ENCODE results near the gene DLGAP1. TPM values are rescaled to one million over a fixed set of nuclear protein-coding genes. Genes with fewer than 3 reads are reported as not detected.

The DLGAP1 gene
- total RNA-seq, 1 experiment from 2014 or later = 0.39 TPM

GRCh38 chr18:4412286-4412685, 42.8 kb downstream of the DLGAP1 start:
- Histone ChIP-seq H3K9me2 (ENCODE audit: insufficient read depth) (no peaks in the 10 kb centered on the region), H3K27ac (ENCODE audit: low read depth, low read length) (no peak overlapping the region), H3K9ac (ENCODE audit: low read length) (no peak overlapping the region), H4K20me1 (ENCODE audit: insufficient read depth) (no peaks in the 10 kb centered on the region), H3K4me2 (ENCODE audit: low read length) (no peak overlapping the region), H3K4me1 (ENCODE audit: control insufficient read depth in 1 of 2, insufficient read depth in 2 of 2, low read length in 2 of 2) (no peaks in the 10 kb centered on the region), H3K79me2 (ENCODE audit: insufficient read depth, low read length) (no peaks in the 10 kb centered on the region), H3K9me3 (ENCODE audit: control insufficient read depth in 1 of 2, insufficient read depth in 1 of 2, low read depth in 1 of 2, low read length in 2 of 2) (peaks cover under 1 to 4% of the 10 kb centered on the region in 2 experiments; a peak in 2 of 4 replicates), H3K36me3 (ENCODE audit: control insufficient read depth in 1 of 2, insufficient read depth in 2 of 2, low read length in 2 of 2) (no peaks in the 10 kb centered on the region), H3K27me3 (ENCODE audit: insufficient read depth, low read length) (no peaks in the 10 kb centered on the region), H2AFZ (ENCODE audit: low read depth, low read length, poor library complexity, severe bottlenecking) (no peak overlapping the region), H3K4me3 (replicated peaks in 1 of 2; ENCODE audit: low read depth in 1 of 2, low read length in 2 of 2) (no peak overlapping the region)
- no peak for DNase-seq (ENCODE audit: low read depth, low spot score)
- TF ChIP-seq ZNF274 (IDR thresholded peaks at IDR 0.05; ENCODE audit: low read depth, low read length) = no peak
- TF ChIP-seq YY1 (IDR thresholded peaks at IDR 0.05; ENCODE audit: extremely low read depth, insufficient replicate concordance, low read depth, low read length) = no peak
- no peak for ATAC-seq
- BruUV-seq (replicated peaks) = no TSS peak
- ChIA-PET CTCF (no interaction called here), RAD21 (ENCODE audit: low non-redundant PET in 1 of 2, low total read pairs in 2 of 2, uncharacterized antibody in 2 of 2, unreplicated experiment in 2 of 2) (no interaction called here), POLR2A (no interaction called here)
- intact Hi-C loops (cut with micrococcal nuclease) = no loop called here

DNA sequence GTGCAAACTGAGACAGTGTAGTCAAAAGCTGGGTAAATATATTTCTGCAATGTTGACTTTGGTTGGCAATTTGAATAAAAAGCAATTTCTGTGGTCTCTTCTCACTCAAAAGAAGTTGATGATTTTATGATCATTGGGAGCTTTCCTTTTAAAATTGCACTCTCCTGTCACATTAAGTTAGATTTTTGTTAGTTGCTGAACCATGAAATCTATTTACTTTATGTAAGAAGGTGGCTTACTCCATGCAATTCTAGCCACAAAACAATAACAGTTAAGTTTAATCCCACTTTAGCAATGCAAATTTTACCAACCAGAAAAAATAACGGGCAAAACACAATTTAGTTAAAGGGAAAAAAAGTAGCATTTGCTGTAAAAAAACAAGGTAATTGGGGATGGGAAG, 48.3 kb downstream of the DLGAP1 start:
- no peak overlapping the region for H2AFZ ChIP-seq (ENCODE audit: low read depth, low read length, poor library complexity, severe bottlenecking)
- RAD21 ChIA-PET (ENCODE audit: low non-redundant PET in 1 of 2, low total read pairs in 2 of 2, uncharacterized antibody in 2 of 2, unreplicated experiment in 2 of 2) = no interaction called here
- TF ChIP-seq SP1 (IDR thresholded peaks at IDR 0.05; ENCODE audit: low read depth) = no peak
- no peak for TF ChIP-seq FOSL1 (IDR thresholded peaks at IDR 0.05; ENCODE audit: low read depth)
- no peak for TF ChIP-seq SIN3A (IDR thresholded peaks at IDR 0.05; ENCODE audit: low read depth)
- no peak for TF ChIP-seq CBX3 (IDR thresholded peaks at IDR 0.05; ENCODE audit: low read depth)
- no peak for TF ChIP-seq TCF7L2 (IDR thresholded peaks at IDR 0.05; ENCODE audit: borderline replicate concordance, extremely low read depth, insufficient read depth, insufficient read length)
- no peak for TF ChIP-seq EZH2 (IDR thresholded peaks at IDR 0.05)
- no peak for TF ChIP-seq EGR1 (IDR thresholded peaks at IDR 0.05; ENCODE audit: low read depth)
- TF ChIP-seq ELF1 (IDR thresholded peaks at IDR 0.05; ENCODE audit: borderline replicate concordance, low read depth) = no peak
- no peak for TF ChIP-seq POLR2AphosphoS5 (IDR thresholded peaks at IDR 0.05; ENCODE audit: low read depth, low read length)
- no peak for TF ChIP-seq SRF (IDR thresholded peaks at IDR 0.05; ENCODE audit: low read depth)
- TF ChIP-seq POLR2A (IDR thresholded peaks at IDR 0.05; ENCODE audit: borderline replicate concordance, extremely low read depth, insufficient read depth, insufficient read length) = no peak
- TF ChIP-seq, protein P1, sequence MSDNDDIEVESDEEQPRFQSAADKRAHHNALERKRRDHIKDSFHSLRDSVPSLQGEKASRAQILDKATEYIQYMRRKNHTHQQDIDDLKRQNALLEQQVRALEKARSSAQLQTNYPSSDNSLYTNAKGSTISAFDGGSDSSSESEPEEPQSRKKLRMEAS (IDR thresholded peaks at IDR 0.05) = no peak
- no peak for TF ChIP-seq YY1 (IDR thresholded peaks at IDR 0.05; ENCODE audit: extremely low read depth, insufficient replicate concordance, low read depth, low read length)
- no peak for TF ChIP-seq ZFX (IDR thresholded peaks at IDR 0.05)
- TF ChIP-seq REST (IDR thresholded peaks at IDR 0.05; ENCODE audit: low read depth) = no peak
- no peak for TF ChIP-seq JUND (IDR thresholded peaks at IDR 0.05)
- no peaks in the 10 kb centered on the region for H4K20me1 ChIP-seq (ENCODE audit: insufficient read depth)
- no peaks in the 10 kb centered on the region for H3K27me3 ChIP-seq (ENCODE audit: insufficient read depth, low read length)
- intact Hi-C loops (cut with micrococcal nuclease) = no loop called here
- no peaks in the 10 kb centered on the region for H3K36me3 ChIP-seq (ENCODE audit: control insufficient read depth in 1 of 2, insufficient read depth in 2 of 2, low read length in 2 of 2)
- DNase-seq (ENCODE audit: low read depth, low spot score) (no peak), ATAC-seq (no peak)
- H3K4me1 ChIP-seq (ENCODE audit: control insufficient read depth in 1 of 2, insufficient read depth in 2 of 2, low read length in 2 of 2) = no peaks in the 10 kb centered on the region
- BruUV-seq (replicated peaks) = no TSS peak
- no peak overlapping the region for H3K4me3 ChIP-seq (replicated peaks in 1 of 2; ENCODE audit: low read depth in 1 of 2, low read length in 2 of 2)
- no peak overlapping the region for H3K9ac ChIP-seq (ENCODE audit: low read length)
- POLR2A ChIA-PET = no interaction called here
- no peak overlapping the region for H3K4me2 ChIP-seq (ENCODE audit: low read length)
- peaks cover 3 to 9% of the 10 kb centered on the region in 2 experiments; a peak in 2 of 4 replicates for H3K9me3 ChIP-seq (ENCODE audit: control insufficient read depth in 1 of 2, insufficient read depth in 1 of 2, low read depth in 1 of 2, low read length in 2 of 2)
- no peaks in the 10 kb centered on the region for H3K9me2 ChIP-seq (ENCODE audit: insufficient read depth)
- H3K27ac ChIP-seq (ENCODE audit: low read depth, low read length) = no peak overlapping the region
- H3K79me2 ChIP-seq (ENCODE audit: insufficient read depth, low read length) = no peaks in the 10 kb centered on the region
- CTCF ChIA-PET = no interaction called here

All from HCT116 (cell line).